A549 (cell line): ENCODE measurements around the gene CSRP2. TPM values are rescaled to one million over a fixed set of nuclear protein-coding genes. Genes with fewer than 3 reads are reported as not detected.

Experiments used
- ATAC-seq, 2 experiments: fragments of 200-7000 bp in 1 of 2; fragments of >200 bp in 1 of 2; cut with Nextera tagmentation in 1 of 2; cut with Tn5 transposase in 1 of 2; 3 replicates each; pipeline versions ENCODE4 v1.8.0 to v1.9.1; 2018 to 2020; ENCODE audit warnings: mild to moderate bottlenecking in 1 of 2, moderate library complexity in 1 of 2
- CTCF ChIA-PET: fragments of 300-600 bp; sonication (Branson Sonifier 250); formaldehyde crosslinking; extraction: SDS; loops from one replicate; lab custom pipeline; 2021; ENCODE audit warnings: antibody characterized with exemption, inconsistent platforms; lab: Yijun Ruan, JAX
- POLR2A ChIA-PET: fragments of 350-600 bp; formaldehyde crosslinking; extraction: SDS; loops from one replicate; lab custom pipeline; 2021; ENCODE audit warnings: antibody characterized with exemption, inconsistent platforms; lab: Yijun Ruan, JAX
- DNase-seq, 2 experiments: peaks; one replicate each; pipeline versions ENCODE4 v3.0.0 to v3.0.0-alpha.2; 2011 to 2016; ENCODE audit warnings: low read depth in 1 of 2, low spot score in 1 of 2
- FAIRE-seq: peaks from 2 replicates; lab custom pipeline; 2011; peaks lifted over from hg19 to GRCh38; lab: Jason Lieb, UNC
- H3K27ac ChIP-seq, 2 experiments: fragments of >200 bp; sonication (Bioruptor Twin); formaldehyde crosslinking; 3 replicates each; pipeline ENCODE4 v1.5.1; 2016 to 2017
- H3K4me1 ChIP-seq: fragments of >200 bp; sonication (Bioruptor Twin); formaldehyde crosslinking; 3 replicates; pipeline ENCODE4 v1.6.1; 2016
- H3K4me2 ChIP-seq: fragments of >200 bp; sonication (Bioruptor Twin); formaldehyde crosslinking; 3 replicates; pipeline ENCODE4 v1.6.1; 2016
- H3K4me3 ChIP-seq: fragments of >200 bp; sonication (Bioruptor Twin); formaldehyde crosslinking; 3 replicates; pipeline ENCODE4 v1.5.1; 2016
- H3K9me3 ChIP-seq: fragments of >200 bp; sonication (Bioruptor Twin); formaldehyde crosslinking; 3 replicates; pipeline ENCODE4 v1.6.1; 2016
- BCL3 ChIP-seq: fragments of >200 bp; sonication (Bioruptor Twin); formaldehyde crosslinking; IDR thresholded peaks from 3 replicates; pipeline ENCODE4 v1.6.1; 2016
- CHD2 ChIP-seq: fragments of 150-350 bp; IDR thresholded peaks from 2 replicates; pipeline ENCODE4 v1.6.1; 2014; ENCODE audit warnings: low read length; ENCODE audit not compliant: partially characterized antibody
- E2F6 ChIP-seq: IDR thresholded peaks from 2 replicates; pipeline ENCODE4 v1.6.1; 2012; ENCODE audit warnings: low read depth, borderline replicate concordance
- EHF ChIP-seq: fragments of 250-450 bp; sonication (Bioruptor Pico); IDR thresholded peaks from 2 replicates; pipeline ENCODE4 v1.5.0; 2020; ENCODE audit warnings: mild to moderate bottlenecking
- EP300 ChIP-seq, 2 experiments: fragments of >200 bp; sonication (Bioruptor Twin); formaldehyde crosslinking; IDR thresholded peaks; 2 replicates in 1 of 2; 3 replicates in 1 of 2; pipeline ENCODE4 v1.6.1; 2016 to 2017
- FOXS1 ChIP-seq: fragments of 250-450 bp; sonication (Bioruptor Pico); IDR thresholded peaks from 2 replicates; pipeline ENCODE4 v1.5.0; 2020; ENCODE audit warnings: mild to moderate bottlenecking, moderate library complexity
- HMGXB4 ChIP-seq: fragments of 250-450 bp; sonication (Bioruptor Pico); IDR thresholded peaks from 2 replicates; pipeline ENCODE4 v1.5.0; 2021; ENCODE audit warnings: mild to moderate bottlenecking, moderate library complexity, borderline replicate concordance
- HOXA7 ChIP-seq: fragments of 250-450 bp; sonication (Bioruptor Pico); IDR thresholded peaks from 2 replicates; pipeline ENCODE4 v1.5.0; 2020; ENCODE audit warnings: mild to moderate bottlenecking, moderate library complexity
- JUN ChIP-seq, 2 experiments: fragments of >200 bp; sonication (Bioruptor Twin); formaldehyde crosslinking; IDR thresholded peaks; 2 replicates in 1 of 2; 3 replicates in 1 of 2; pipeline ENCODE4 v1.6.1; 2016 to 2017
- MAZ ChIP-seq: fragments of 150-350 bp; IDR thresholded peaks from 2 replicates; pipeline ENCODE4 v1.6.1; 2014; ENCODE audit warnings: antibody characterized with exemption, low read depth, low read length, borderline replicate concordance
- PHF8 ChIP-seq: fragments of 200-600 bp; sonication (generic); IDR thresholded peaks from 2 replicates; pipeline ENCODE4 v1.6.1; 2016; ENCODE audit warnings: low read depth, mild to moderate bottlenecking, antibody characterized with exemption, moderate library complexity, borderline replicate concordance
- RCOR1 ChIP-seq: fragments of 150-350 bp; IDR thresholded peaks from 2 replicates; pipeline ENCODE4 v1.6.1; 2014; ENCODE audit warnings: antibody characterized with exemption, low read length, low read depth
- REST ChIP-seq: fragments of 200-600 bp; sonication (generic); IDR thresholded peaks from 2 replicates; pipeline ENCODE4 v1.6.1; 2016; ENCODE audit warnings: antibody characterized with exemption, mild to moderate bottlenecking, moderate library complexity
- RNF2 ChIP-seq: fragments of 200-600 bp; sonication (generic); IDR thresholded peaks from 2 replicates; pipeline ENCODE4 v1.6.1; 2016; ENCODE audit warnings: low read depth, mild to moderate bottlenecking, antibody characterized with exemption, moderate library complexity, borderline replicate concordance
- SMC3 ChIP-seq: fragments of >200 bp; sonication (Bioruptor Twin); formaldehyde crosslinking; IDR thresholded peaks from 3 replicates; pipeline ENCODE4 v1.6.1; 2018; ENCODE audit warnings: inconsistent platforms
- SREBF2 ChIP-seq: fragments of 450-650 bp; IDR thresholded peaks from 2 replicates; pipeline ENCODE4 v1.6.1; 2014; ENCODE audit warnings: mild to moderate bottlenecking, moderate library complexity
- TFCP2L1 ChIP-seq: fragments of 250-450 bp; sonication (Bioruptor Pico); IDR thresholded peaks from 2 replicates; pipeline ENCODE4 v1.5.0; 2021; ENCODE audit warnings: mild to moderate bottlenecking
- ZC3H11A ChIP-seq: fragments of 450-650 bp; IDR thresholded peaks from 2 replicates; pipeline ENCODE4 v1.6.1; 2014; ENCODE audit warnings: antibody characterized with exemption, mild to moderate bottlenecking
- ZFP36 ChIP-seq: fragments of 450-650 bp; IDR thresholded peaks from 2 replicates; pipeline ENCODE4 v1.6.1; 2014; ENCODE audit warnings: borderline replicate concordance; ENCODE audit not compliant: partially characterized antibody
- WGBS: methylation state at CpG from one replicate; pipeline ENCODE4 v1.1.6; 2017; ENCODE audit errors: missing lambda C conversion rate; 5-methylcytosine and 5-hydroxymethylcytosine counted together
- polyA plus RNA-seq, 4 experiments: library from polyadenylated mRNA; depleted of rRNA in 3 of 4; stranded (reverse); fragments of >200 nt; fragmentation: RNase III in 1 of 4; extraction: RNeasy Plus Mini Kit Qiagen cat#74134 plus additional on column Dnase treatment in 1 of 4; gene quantifications; 2 replicates in 3 of 4; 3 replicates in 1 of 4; pipeline ENCODE4 v1.2.3, GENCODE V29; 2011 to 2017

CSRP2 gene
- polyA plus RNA-seq, 2 of the 4 experiments (the other 2 are of a cell fraction), result 19.2 to 23.6 TPM

- TF ChIP-seq JUN (IDR thresholded peaks at IDR 0.05), result no peak
- no peak for TF ChIP-seq FOXS1
- TF ChIP-seq TFCP2L1, result no peak
- no peak for TF ChIP-seq ZFP36
- TF ChIP-seq CHD2, result no peak
- no peak for TF ChIP-seq ZC3H11A
- no peak for TF ChIP-seq REST
- no peak for TF ChIP-seq EHF (CRISPR knock-in tag)
- no peak for TF ChIP-seq PHF8
- TF ChIP-seq RCOR1, result no peak
- no peak for TF ChIP-seq RNF2
- TF ChIP-seq SREBF2, result no peak
- TF ChIP-seq MAZ, result no peak
- TF ChIP-seq HOXA7 (CRISPR knock-in tag), result no peak
- no peak for TF ChIP-seq HMGXB4 (CRISPR knock-in tag)
- TF ChIP-seq SMC3, result no peak
- TF ChIP-seq E2F6, result no peak
- no peak for TF ChIP-seq EP300 (IDR thresholded peaks at IDR 0.05)
- TF ChIP-seq BCL3, result no peak
- Histone ChIP-seq H3K9me3 (0 out of 3 replicates have a peak, but pooled peaks cover 3% of the 10 kb centered on the region), H3K27ac (no peak overlapping the region), H3K4me2 (no peak overlapping the region), H3K4me3 (no peak overlapping the region), H3K4me1 (no peaks in the 10 kb centered on the region)
- no peak for DNase-seq
- CTCF ChIA-PET, result interaction anchor here (1.0 to 1.1 kb wide), 2 partner anchors 11 to 158 kb away, joined by 3 read pairs; no protein-coding TSS in a partner anchor
- POLR2A ChIA-PET, result interaction anchor here (1.9 kb wide), 1 partner anchor 13 kb away, joined by 7 read pairs; the partner anchor contains the start of gene CSRP2
- 50% methylated on average over 3 of the region's 3 CpGs for WGBS
- FAIRE-seq, result peak; percentile 61
- no peak for ATAC-seq
Measured at GRCh38 chr12:76891609-76892008, 12.8 kb upstream of the CSRP2 start.
